Fibroblast of peridontal ligament (primary cell): ENCODE results near the gene NKAPD1.
"Not testable (repeated sequence)": the region's sequence is repeated elsewhere in the genome, so short reads cannot be mapped to it uniquely, and the experiment has no call there.

Experiments used
- DNase-seq: peaks from one replicate; pipeline ENCODE4 v3.0.0-alpha.2; 2010; ENCODE audit errors: extremely low read depth

NKAPD1 gene

GRCh38 chr11:112086422-112087191 lies 12.5 kb downstream of the NKAPD1 start, which contains the start of the genes SDHD and TIMM8B:
SDHD (plus strand) TSS chr11:112086873; CDS start chr11:112086908, 35 bp downstream.
TIMM8B (minus strand) TSS chr11:112086756; CDS start chr11:112086723, 33 bp downstream.
- DNase-seq = peak; percentile 97

GRCh38 chr11:112087212-112087611 lies 13.1 kb downstream of the NKAPD1 start:
- peak; percentile 5 for DNase-seq

- DNase-seq = not testable (repeated sequence)
Observed at GRCh38 chr11:112095302-112095701, 21.2 kb downstream of the NKAPD1 start.

- peak; percentile 3 for DNase-seq
Observed at GRCh38 chr11:112096194-112096593, 22.1 kb downstream of the NKAPD1 start.

GRCh38 chr11:112097734-112098528 lies 23.8 kb downstream of the NKAPD1 start:
- DNase-seq = no peak

- peak; percentile 65 for DNase-seq
Observed at GRCh38 chr11:112100462-112100861, 26.4 kb downstream of the NKAPD1 start.

- no peak for DNase-seq
Observed at GRCh38 chr11:112103446-112103845, 29.3 kb downstream of the NKAPD1 start.

GRCh38 chr11:112106070-112106469 lies 32.0 kb downstream of the NKAPD1 start:
- DNase-seq = no peak

GRCh38 chr11:112113539-112114457 lies 39.7 kb downstream of the NKAPD1 start:
- DNase-seq = peak; percentile 74

GRCh38 chr11:112114460-112114859 lies 40.4 kb downstream of the NKAPD1 start:
- DNase-seq = no peak

- DNase-seq = no peak
Observed at GRCh38 chr11:112115386-112115785, 41.3 kb downstream of the NKAPD1 start.

- DNase-seq = no peak
Observed at GRCh38 chr11:112118176-112118575, 44.1 kb downstream of the NKAPD1 start.

GRCh38 chr11:112121981-112122615 lies 48.0 kb downstream of the NKAPD1 start:
- no peak for DNase-seq

- DNase-seq = no peak
Observed at GRCh38 chr11:112123129-112123528, 49.0 kb downstream of the NKAPD1 start.

- no peak for DNase-seq
Observed at GRCh38 chr11:112127056-112127455, 53.0 kb downstream of the NKAPD1 start.

- peak; percentile 49 for DNase-seq
Observed at GRCh38 chr11:112128483-112129121, 54.5 kb downstream of the NKAPD1 start.

- DNase-seq = no peak
Observed at GRCh38 chr11:112129656-112130055, 55.6 kb downstream of the NKAPD1 start.

- no peak for DNase-seq
Observed at GRCh38 chr11:112132737-112133136, 58.6 kb downstream of the NKAPD1 start.

- DNase-seq = no peak
Observed at GRCh38 chr11:112134473-112134872, 60.4 kb downstream of the NKAPD1 start.
